SK-N-SH (cell line): ENCODE measurements around the gene GJB2. TPM values are rescaled to one million over a fixed set of nuclear protein-coding genes. Genes with fewer than 3 reads are reported as not detected.

Experiments used
- CTCF ChIA-PET: fragments of 300-600, 350-600 bp; formaldehyde crosslinking; extraction: SDS; loops from one replicate; lab custom pipeline; 2021; lab: Yijun Ruan, JAX
- POLR2A ChIA-PET: fragments of 350-600 bp; sonication (Branson Sonifier 250); formaldehyde crosslinking; extraction: SDS; loops from one replicate; lab custom pipeline; 2020; ENCODE audit warnings: antibody characterized with exemption, inconsistent platforms; lab: Yijun Ruan, JAX
- DNase-seq: peaks from one replicate; pipeline ENCODE4 v3.0.0; 2012
- H2AFZ ChIP-seq: fragments of 200-600 bp; sonication (generic); 2 replicates; pipeline ENCODE4 v1.8.1; 2016; ENCODE audit warnings: antibody characterized with exemption, mild to moderate bottlenecking, low read depth
- H3F3A ChIP-seq: fragments of 200-600 bp; sonication (generic); replicated peaks from 2 replicates; pipeline ENCODE3; 2016; ENCODE audit warnings: antibody characterized with exemption, mild to moderate bottlenecking; ENCODE audit not compliant: insufficient read depth
- H3K27ac ChIP-seq, 2 experiments: fragments of 200-500 bp in 1 of 2; fragments of 200-600 bp in 1 of 2; sonication (Bioruptor generic) in 1 of 2; sonication (generic), shearing (Covaris generic) in 1 of 2; 2 replicates each; pipeline versions ENCODE4 v1.5.1 to v1.6.1; 2014 to 2016; ENCODE audit warnings: low read depth in 2 of 2, inconsistent platforms in 1 of 2, low read length in 1 of 2, mild to moderate bottlenecking in 1 of 2, mixed read lengths in 1 of 2
- H3K27me3 ChIP-seq: fragments of 200-600 bp; sonication (generic), shearing (Covaris generic); 2 replicates; pipeline ENCODE4 v1.6.1; 2016; ENCODE audit warnings: mixed run types; ENCODE audit not compliant: insufficient read depth
- H3K36me3 ChIP-seq, 2 experiments: fragments of 200-500 bp in 1 of 2; fragments of 200-600 bp in 1 of 2; sonication (Bioruptor generic) in 1 of 2; sonication (generic) in 1 of 2; replicated peaks in 1 of 2; 2 replicates each; pipeline versions ENCODE3 to v1.5.1; 2014 to 2016; ENCODE audit warnings: low read length in 1 of 2, mild to moderate bottlenecking in 1 of 2; ENCODE audit not compliant: insufficient read depth in 2 of 2, control insufficient read depth in 1 of 2
- H3K4me1 ChIP-seq, 2 experiments: fragments of 200-500 bp in 1 of 2; fragments of 200-600 bp in 1 of 2; sonication (Bioruptor generic) in 1 of 2; sonication (generic), shearing (Covaris generic) in 1 of 2; 2 replicates each; pipeline versions ENCODE4 v1.5.1 to v1.6.1; 2014 to 2016; ENCODE audit warnings: low read depth in 1 of 2, low read length in 1 of 2, mixed run types in 1 of 2; ENCODE audit not compliant: insufficient read depth in 2 of 2, control insufficient read depth in 1 of 2
- H3K4me2 ChIP-seq: fragments of 200-600 bp; sonication (generic), shearing (Covaris generic); 2 replicates; pipeline ENCODE4 v1.6.1; 2017; ENCODE audit warnings: mixed run types
- H3K4me3 ChIP-seq, 2 experiments: fragments of 200-500 bp in 1 of 2; fragments of 200-600 bp in 1 of 2; sonication (Bioruptor generic) in 1 of 2; sonication (generic), shearing (Covaris generic) in 1 of 2; 2 replicates each; pipeline versions ENCODE4 v1.5.1 to v1.8.1; 2014 to 2016; ENCODE audit warnings: low read depth in 2 of 2, inconsistent platforms in 1 of 2, low read length in 1 of 2, mild to moderate bottlenecking in 1 of 2, mixed read lengths in 1 of 2, moderate library complexity in 1 of 2
- H3K79me2 ChIP-seq: fragments of 200-600 bp; sonication (generic); 2 replicates; pipeline ENCODE4 v1.8.1; 2017; ENCODE audit warnings: mild to moderate bottlenecking; ENCODE audit not compliant: insufficient read depth
- H3K9ac ChIP-seq: fragments of 200-600 bp; sonication (generic); 2 replicates; pipeline ENCODE4 v1.6.1; 2017; ENCODE audit warnings: mixed run types
- H3K9me2 ChIP-seq: fragments of 200-600 bp; sonication (generic); 2 replicates; pipeline ENCODE4 v1.6.1; 2017; ENCODE audit warnings: mixed run types
- H3K9me3 ChIP-seq: fragments of 200-600 bp; sonication (generic); 2 replicates; pipeline ENCODE4 v1.6.1; 2017; ENCODE audit warnings: mixed run types, mild to moderate bottlenecking, moderate library complexity
- H4K20me1 ChIP-seq: fragments of 200-600 bp; sonication (generic); 2 replicates; pipeline ENCODE4 v1.6.1; 2017; ENCODE audit warnings: mild to moderate bottlenecking, mixed run types; ENCODE audit not compliant: insufficient read depth
- ELF1 ChIP-seq: IDR thresholded peaks from 2 replicates; pipeline ENCODE4 v1.4.0; 2012
- FOSL2 ChIP-seq: IDR thresholded peaks from 2 replicates; pipeline ENCODE4 v1.4.0; 2012; ENCODE audit warnings: low read depth, mild to moderate bottlenecking, moderate library complexity, borderline replicate concordance
- GABPA ChIP-seq: IDR thresholded peaks from 2 replicates; pipeline ENCODE4 v1.4.0; 2012; ENCODE audit warnings: low read depth, mild to moderate bottlenecking
- IRF3 ChIP-seq: fragments of 150-350 bp; IDR thresholded peaks from 2 replicates; pipeline ENCODE4 v1.6.1; 2016; ENCODE audit warnings: mild to moderate bottlenecking, low read depth, low read length
- MXI1 ChIP-seq: IDR thresholded peaks from 2 replicates; pipeline ENCODE4 v1.6.1; 2012; ENCODE audit warnings: mild to moderate bottlenecking, low read depth, low read length, improper control_type of control experiment
- PBX3 ChIP-seq: IDR thresholded peaks from 2 replicates; pipeline ENCODE4; 2012
- RAD21 ChIP-seq: IDR thresholded peaks from 2 replicates; pipeline ENCODE4 v1.6.1; 2012; ENCODE audit warnings: mild to moderate bottlenecking, low read length
- RCOR1 ChIP-seq: fragments of 150-350 bp; IDR thresholded peaks from 2 replicates; pipeline ENCODE4 v1.6.1; 2017; ENCODE audit warnings: antibody characterized with exemption, low read length
- REST ChIP-seq: IDR thresholded peaks from 2 replicates; pipeline ENCODE4 v1.6.1; 2012; ENCODE audit warnings: mild to moderate bottlenecking, low read depth, low read length, moderate library complexity
- RFX5 ChIP-seq: IDR thresholded peaks from 2 replicates; pipeline ENCODE4 v1.6.1; 2012; ENCODE audit warnings: mild to moderate bottlenecking, improper control_type of control experiment, low read length
- RXRA ChIP-seq: IDR thresholded peaks from 2 replicates; pipeline ENCODE4 v1.4.0; 2012; ENCODE audit warnings: low read depth, mild to moderate bottlenecking, borderline replicate concordance
- SIN3A ChIP-seq: IDR thresholded peaks from 2 replicates; pipeline ENCODE4 v1.6.1; 2012; ENCODE audit warnings: low read depth, mild to moderate bottlenecking, low read length, moderate library complexity, borderline replicate concordance
- TAF1 ChIP-seq: IDR thresholded peaks from 2 replicates; pipeline ENCODE4 v1.6.1; 2012; ENCODE audit warnings: low read depth, mild to moderate bottlenecking, low read length, moderate library complexity, borderline replicate concordance
- YY1 ChIP-seq: IDR thresholded peaks from 2 replicates; pipeline ENCODE4 v1.4.0; 2012; ENCODE audit warnings: low read depth, mild to moderate bottlenecking
- WGBS: methylation state at CpG from one replicate; pipeline ENCODE4 v1.1.6; 2017; ENCODE audit warnings: low lambda C conversion rate; 5-methylcytosine and 5-hydroxymethylcytosine counted together
- polyA plus RNA-seq, 3 experiments: library from polyadenylated mRNA; depleted of rRNA; stranded (reverse); fragments of >200 nt; gene quantifications; 2 replicates each; pipeline ENCODE4 v1.2.3, GENCODE V29; 2012
- TF ChIP-seq, protein P1 (sequence below): fragments of 200-600 bp; sonication (generic); IDR thresholded peaks from 2 replicates; pipeline ENCODE4 v1.6.1; 2017; ENCODE audit warnings: antibody characterized with exemption, mild to moderate bottlenecking, moderate library complexity
- TF ChIP-seq, protein P2 (sequence below): IDR thresholded peaks from 2 replicates; pipeline ENCODE4 v1.4.0; 2012; ENCODE audit warnings: low read depth
- TF ChIP-seq, protein P3 (sequence below): IDR thresholded peaks from 2 replicates; pipeline ENCODE4 v1.4.0; 2012; ENCODE audit warnings: low read depth, borderline replicate concordance

Gene GJB2
- polyA plus RNA-seq, 1 of the 3 experiments (the other 2 are of a cell fraction), result not detected

DNA sequence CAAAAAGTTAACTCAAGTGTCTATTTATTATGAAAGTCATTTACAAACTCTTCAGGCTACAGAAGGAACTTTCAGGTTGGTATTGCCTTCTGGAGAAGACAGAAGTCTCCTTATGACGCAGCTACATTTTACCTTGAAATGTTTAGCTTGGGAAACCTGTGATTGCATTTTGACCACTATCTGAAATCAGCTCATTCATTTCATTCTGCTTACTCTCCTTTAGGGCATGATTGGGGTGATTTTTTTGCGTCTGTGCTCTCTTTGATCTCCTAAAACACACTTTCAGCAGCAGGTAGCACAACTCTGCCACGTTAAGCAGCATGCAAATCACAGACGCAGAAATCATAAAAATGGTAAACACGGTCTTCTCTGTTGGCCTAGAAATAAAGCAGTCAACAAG is 29.8 kb upstream of the GJB2 start:
- Histone ChIP-seq H3F3A (no peaks in the 10 kb centered on the region), H3K9ac (no peak overlapping the region), H3K27ac (no peak overlapping the region), H2AFZ (no peak overlapping the region), H3K9me3 (no peaks in the 10 kb centered on the region), H3K4me3 (no peak overlapping the region), H3K27me3 (peaks cover 88% of the 10 kb centered on the region), H3K36me3 (no peaks in the 10 kb centered on the region), H3K4me1 (no peaks in the 10 kb centered on the region), H3K4me2 (no peak overlapping the region), H3K9me2 (no peaks in the 10 kb centered on the region), H3K79me2 (no peaks in the 10 kb centered on the region), H4K20me1 (no peaks in the 10 kb centered on the region)
- POLR2A ChIA-PET, result no interaction called here
- CTCF ChIA-PET, result interaction anchor here (0.6 kb wide), 1 partner anchor 678 kb away, joined by 3 read pairs; no protein-coding TSS in a partner anchor
- no peak for DNase-seq
- WGBS, result 20% methylated on average over 5 of the region's 5 CpGs
- no peak for TF ChIP-seq RAD21
- no peak for TF ChIP-seq FOSL2
- no peak for TF ChIP-seq IRF3
- TF ChIP-seq RFX5, result no peak
- no peak for TF ChIP-seq RCOR1
- TF ChIP-seq SIN3A, result no peak
- TF ChIP-seq REST, result no peak
- TF ChIP-seq, protein P1, sequence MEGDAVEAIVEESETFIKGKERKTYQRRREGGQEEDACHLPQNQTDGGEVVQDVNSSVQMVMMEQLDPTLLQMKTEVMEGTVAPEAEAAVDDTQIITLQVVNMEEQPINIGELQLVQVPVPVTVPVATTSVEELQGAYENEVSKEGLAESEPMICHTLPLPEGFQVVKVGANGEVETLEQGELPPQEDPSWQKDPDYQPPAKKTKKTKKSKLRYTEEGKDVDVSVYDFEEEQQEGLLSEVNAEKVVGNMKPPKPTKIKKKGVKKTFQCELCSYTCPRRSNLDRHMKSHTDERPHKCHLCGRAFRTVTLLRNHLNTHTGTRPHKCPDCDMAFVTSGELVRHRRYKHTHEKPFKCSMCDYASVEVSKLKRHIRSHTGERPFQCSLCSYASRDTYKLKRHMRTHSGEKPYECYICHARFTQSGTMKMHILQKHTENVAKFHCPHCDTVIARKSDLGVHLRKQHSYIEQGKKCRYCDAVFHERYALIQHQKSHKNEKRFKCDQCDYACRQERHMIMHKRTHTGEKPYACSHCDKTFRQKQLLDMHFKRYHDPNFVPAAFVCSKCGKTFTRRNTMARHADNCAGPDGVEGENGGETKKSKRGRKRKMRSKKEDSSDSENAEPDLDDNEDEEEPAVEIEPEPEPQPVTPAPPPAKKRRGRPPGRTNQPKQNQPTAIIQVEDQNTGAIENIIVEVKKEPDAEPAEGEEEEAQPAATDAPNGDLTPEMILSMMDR, result no peak

DNA sequence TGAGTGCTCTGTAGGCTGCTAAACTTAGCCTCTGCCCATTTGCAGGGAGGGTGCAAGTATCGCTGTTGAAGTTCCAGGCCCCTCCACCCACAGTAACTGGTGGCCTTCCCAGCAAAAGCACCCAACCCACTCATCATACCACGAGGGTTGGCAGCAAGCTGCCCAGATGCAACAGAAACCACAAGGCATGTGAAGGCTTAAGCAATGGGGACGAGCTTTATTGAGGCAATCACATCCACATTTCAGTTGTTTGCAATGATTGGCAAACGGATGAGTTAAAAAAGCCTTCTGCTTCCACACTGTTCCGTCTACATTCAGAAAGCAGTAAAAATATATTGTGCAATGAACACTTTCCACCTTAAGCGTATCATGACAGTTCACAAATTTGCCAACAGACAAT is 29.0 kb upstream of the GJB2 start:
- no peak overlapping the region for H2AFZ ChIP-seq
- H3K79me2 ChIP-seq, result no peaks in the 10 kb centered on the region
- H3K27me3 ChIP-seq, result peaks cover 88% of the 10 kb centered on the region
- DNase-seq, result no peak
- CTCF ChIA-PET, result no interaction called here
- no peak overlapping the region for H3K4me3 ChIP-seq
- no peaks in the 10 kb centered on the region for H3K9me3 ChIP-seq
- H3F3A ChIP-seq, result no peaks in the 10 kb centered on the region
- no peaks in the 10 kb centered on the region for H3K4me1 ChIP-seq
- H4K20me1 ChIP-seq, result no peaks in the 10 kb centered on the region
- no peak overlapping the region for H3K27ac ChIP-seq
- H3K4me2 ChIP-seq, result no peak overlapping the region
- WGBS, result 8% methylated on average over 6 of the region's 6 CpGs
- no peaks in the 10 kb centered on the region for H3K36me3 ChIP-seq
- POLR2A ChIA-PET, result no interaction called here
- no peak overlapping the region for H3K9ac ChIP-seq
- H3K9me2 ChIP-seq, result no peaks in the 10 kb centered on the region
- TF ChIP-seq IRF3 (no peak), ELF1 (no peak), TAF1 (no peak), RXRA (no peak), PBX3 (no peak), GABPA (no peak), MXI1 (no peak), YY1 (no peak)
- TF ChIP-seq, protein P2, sequence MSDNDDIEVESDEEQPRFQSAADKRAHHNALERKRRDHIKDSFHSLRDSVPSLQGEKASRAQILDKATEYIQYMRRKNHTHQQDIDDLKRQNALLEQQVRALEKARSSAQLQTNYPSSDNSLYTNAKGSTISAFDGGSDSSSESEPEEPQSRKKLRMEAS, result no peak
- TF ChIP-seq, protein P3, sequence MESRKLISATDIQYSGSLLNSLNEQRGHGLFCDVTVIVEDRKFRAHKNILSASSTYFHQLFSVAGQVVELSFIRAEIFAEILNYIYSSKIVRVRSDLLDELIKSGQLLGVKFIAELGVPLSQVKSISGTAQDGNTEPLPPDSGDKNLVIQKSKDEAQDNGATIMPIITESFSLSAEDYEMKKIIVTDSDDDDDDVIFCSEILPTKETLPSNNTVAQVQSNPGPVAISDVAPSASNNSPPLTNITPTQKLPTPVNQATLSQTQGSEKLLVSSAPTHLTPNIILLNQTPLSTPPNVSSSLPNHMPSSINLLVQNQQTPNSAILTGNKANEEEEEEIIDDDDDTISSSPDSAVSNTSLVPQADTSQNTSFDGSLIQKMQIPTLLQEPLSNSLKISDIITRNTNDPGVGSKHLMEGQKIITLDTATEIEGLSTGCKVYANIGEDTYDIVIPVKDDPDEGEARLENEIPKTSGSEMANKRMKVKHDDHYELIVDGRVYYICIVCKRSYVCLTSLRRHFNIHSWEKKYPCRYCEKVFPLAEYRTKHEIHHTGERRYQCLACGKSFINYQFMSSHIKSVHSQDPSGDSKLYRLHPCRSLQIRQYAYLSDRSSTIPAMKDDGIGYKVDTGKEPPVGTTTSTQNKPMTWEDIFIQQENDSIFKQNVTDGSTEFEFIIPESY, result no peak
